K562 (cell line): Measurements from ENCODE around the gene NOVA1. TPM values are rescaled to one million over a fixed set of nuclear protein-coding genes. Genes with fewer than 3 reads are reported as not detected.

ENCODE experiments used
- ATAC-seq: fragments of 200-7000 bp; cut with Tn5 transposase; 3 replicates; pipeline ENCODE4 v1.9.1; 2020; ENCODE audit warnings: moderate library complexity
- BruUV-seq: library from RNA; stranded (reverse); fragments of 400-500 nt; replicated peaks from 2 replicates; lab custom pipeline; 2021; lab: Mats Ljungman, UMichigan
- CTCF ChIA-PET: fragments of 300-600 bp; formaldehyde crosslinking; extraction: SDS; loops from one replicate; lab custom pipeline; 2021; ENCODE audit warnings: low intra/inter-chr PET ratio; lab: Yijun Ruan, JAX
- POLR2A ChIA-PET: fragments of 300-600, 350-650 bp; sonication (Branson Sonifier 250); formaldehyde crosslinking; extraction: SDS; loops from one replicate; lab custom pipeline; 2021; ENCODE audit warnings: antibody characterized with exemption, inconsistent platforms; lab: Yijun Ruan, JAX
- DNase-seq, 4 experiments: peaks; one replicate each; pipeline versions ENCODE4 v3.0.0 to v3.0.0-alpha.2; 2011 to 2018; ENCODE audit warnings: low spot score in 3 of 4, mixed read lengths in 3 of 4; ENCODE audit errors: extremely low read depth in 1 of 4
- FAIRE-seq: peaks from 2 replicates; lab custom pipeline; 2011; peaks lifted over from hg19 to GRCh38; lab: Jason Lieb, UNC
- H2AFZ ChIP-seq: 2 replicates; pipeline ENCODE4 v1.6.0; 2011; ENCODE audit warnings: low read depth, low read length, control low read depth, inconsistent platforms
- H3K27ac ChIP-seq: fragments of 200-600 bp; 3 replicates; pipeline ENCODE4 v1.8.0; 2011; ENCODE audit warnings: low read depth, mild to moderate bottlenecking, control low read depth, inconsistent platforms, low read length, moderate library complexity, mixed read lengths; ENCODE audit errors: extremely low read depth
- H3K27me3 ChIP-seq, 2 experiments: fragments of 300-600 bp in 1 of 2; 2 replicates in 1 of 2; 3 replicates in 1 of 2; pipeline versions ENCODE4 v1.6.0 to v1.8.0; 2011; ENCODE audit warnings: inconsistent platforms in 2 of 2, low read length in 2 of 2, mild to moderate bottlenecking in 1 of 2, mixed read lengths in 1 of 2, moderate library complexity in 1 of 2; ENCODE audit not compliant: control insufficient read depth in 2 of 2, insufficient read depth in 2 of 2
- H3K36me3 ChIP-seq: fragments of 300-600 bp; 3 replicates; pipeline ENCODE4 v1.8.0; 2011; ENCODE audit warnings: mild to moderate bottlenecking, low read length, inconsistent platforms; ENCODE audit not compliant: control insufficient read depth, insufficient read depth
- H3K4me1 ChIP-seq, 2 experiments: fragments of 200-600 bp in 1 of 2; replicated peaks in 1 of 2; 2 replicates in 1 of 2; 3 replicates in 1 of 2; pipeline versions ENCODE4 v1.5.1 to v1.8.0; 2011; ENCODE audit warnings: inconsistent platforms in 2 of 2, low read length in 2 of 2, mild to moderate bottlenecking in 1 of 2, mixed read lengths in 1 of 2, moderate library complexity in 1 of 2; ENCODE audit not compliant: control insufficient read depth in 2 of 2, insufficient read depth in 2 of 2
- H3K4me2 ChIP-seq: 2 replicates; pipeline ENCODE4 v1.6.1; 2011; ENCODE audit warnings: low read length, control low read depth, inconsistent platforms, mixed read lengths; ENCODE audit not compliant: insufficient read depth
- H3K4me3 ChIP-seq: fragments of 200-600 bp; sonication (generic), shearing (Covaris generic); 2 replicates; pipeline ENCODE4 v1.5.1; 2016; ENCODE audit warnings: control low read depth, inconsistent platforms
- H3K79me2 ChIP-seq: fragments of 200-600 bp; 3 replicates; pipeline ENCODE4 v1.8.0; 2011; ENCODE audit warnings: low read length, inconsistent platforms; ENCODE audit not compliant: control insufficient read depth, insufficient read depth
- H3K9ac ChIP-seq, 2 experiments: 2 replicates each; pipeline versions ENCODE4 v1.6.0 to v1.6.1; 2011; ENCODE audit warnings: low read depth in 2 of 2, low read length in 2 of 2, control low read depth in 1 of 2, inconsistent platforms in 1 of 2, mild to moderate bottlenecking in 1 of 2, mixed read lengths in 1 of 2; ENCODE audit not compliant: insufficient read depth in 1 of 2
- H3K9me1 ChIP-seq: one replicate; pipeline ENCODE4 v1.6.0; 2011; ENCODE audit warnings: inconsistent platforms, mild to moderate bottlenecking, low read length, moderate library complexity; ENCODE audit not compliant: control insufficient read depth, insufficient read depth
- H3K9me3 ChIP-seq: replicated peaks from 2 replicates; pipeline ENCODE4 v1.5.1; 2011; ENCODE audit warnings: low read depth, low read length, inconsistent platforms; ENCODE audit not compliant: control insufficient read depth, insufficient read depth
- H4K20me1 ChIP-seq: replicated peaks from 2 replicates; pipeline ENCODE4 v1.6.1; 2011; ENCODE audit warnings: low read length, inconsistent platforms, mixed read lengths; ENCODE audit not compliant: control insufficient read depth, insufficient read depth
- PREB ChIP-seq: sonication (generic); formaldehyde crosslinking; IDR thresholded peaks from 2 replicates; pipeline ENCODE4 v1.8.1; 2023; ENCODE audit warnings: mild to moderate bottlenecking, missing genetic modification reagents
- STAT6 ChIP-seq: sonication (generic); formaldehyde crosslinking; IDR thresholded peaks from 2 replicates; pipeline ENCODE4 v1.8.1; 2023; ENCODE audit warnings: mild to moderate bottlenecking, missing genetic modification reagents
- WGBS: fragments of 100-300 bp; shearing (Covaris generic); methylation state at CpG from one replicate; pipeline ENCODE4 v1.1.6; 2016; ENCODE audit warnings: low coverage, mixed read lengths; ENCODE audit not compliant: insufficient coverage; ENCODE audit errors: missing lambda C conversion rate; 5-methylcytosine and 5-hydroxymethylcytosine counted together
- in situ Hi-C: fragments of 300-500 bp; cut with MboI; formaldehyde crosslinking; loops from 4 replicates; pipeline ENCODE4 v1.15.0; 2018; ENCODE audit warnings: inconsistent platforms, mixed read lengths
- intact Hi-C: fragments of 100-400 bp; cut with micrococcal nuclease; formaldehyde crosslinking; loops from 2 replicates; pipeline ENCODE4 v1.14.2; 2022
- polyA plus RNA-seq, 8 experiments: library from polyadenylated mRNA; depleted of rRNA in 4 of 8; stranded (reverse) in 5 of 8; unstranded in 3 of 8; fragments of >200 nt; fragmentation: Nextera tagmentation in 2 of 8; fragmentation: Illumina TruSeq in 1 of 8; extraction: Ambion mirVana in 2 of 8; extraction: Trizol in 1 of 8; gene quantifications; 2 replicates each; pipeline versions ENCODE4 v1.2.1 to v1.2.3, GENCODE V29; 2011 to 2014; ENCODE audit warnings: inconsistent platforms in 1 of 8, missing spikeins in 1 of 8
- total RNA-seq, 7 experiments: library from RNA; depleted of rRNA in 6 of 7; stranded (reverse); fragments of >200 nt in 6 of 7; fragmentation: Illumina TruSeq in 2 of 7; extraction: Trizol in 2 of 7; gene quantifications; 2 replicates each; pipeline versions ENCODE4 v1.2.1 to v1.2.3, GENCODE V29; 2011 to 2021; ENCODE audit warnings: low replicate concordance in 1 of 7

The NOVA1 gene
- total and polyA plus RNA-seq, 9 of the 15 experiments (the other 6 are each of a cell fraction or from before 2014, with no cell fraction given), result 0.01 TPM; not detected in 8

DNA sequence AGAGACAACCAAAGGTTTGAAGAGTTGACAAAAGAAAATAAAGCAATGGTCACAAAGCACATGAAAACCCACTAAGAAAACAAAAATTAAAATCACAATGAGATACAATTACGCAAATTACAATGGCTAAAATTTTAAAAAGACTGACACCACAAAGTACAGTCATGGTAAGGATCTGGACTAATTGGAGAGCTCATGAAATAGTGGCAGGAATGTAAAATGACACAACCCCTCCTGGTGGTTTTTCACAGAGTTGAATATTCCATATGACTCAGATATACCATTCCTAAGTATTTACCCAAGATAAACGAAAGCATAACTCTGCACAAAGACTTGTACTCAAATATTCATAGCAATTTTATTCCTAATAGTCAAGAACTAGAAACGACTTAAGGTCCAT is 65.9 kb downstream of the NOVA1 start:
- Histone ChIP-seq H3K27me3 (no peaks in the 10 kb centered on the region), H4K20me1 (no peaks in the 10 kb centered on the region), H3K27ac (no peak overlapping the region), H3K36me3 (no peaks in the 10 kb centered on the region), H2AFZ (no peak overlapping the region), H3K79me2 (no peaks in the 10 kb centered on the region), H3K9ac (no peak overlapping the region), H3K9me3 (no peaks in the 10 kb centered on the region), H3K4me2 (no peak overlapping the region), H3K4me3 (no peak overlapping the region), H3K4me1 (no peaks in the 10 kb centered on the region), H3K9me1 (no peaks in the 10 kb centered on the region)
- in situ Hi-C loops (no loop called here), intact Hi-C loops (no loop called here)
- ATAC-seq (no peak), DNase-seq (no peak), FAIRE-seq (no peak)
- WGBS, result 0% methylated on average over 3 of the region's 3 CpGs
- TF ChIP-seq STAT6 (CRISPR knock-in tag), result no peak
- TF ChIP-seq PREB (CRISPR knock-in tag), result no peak
- ChIA-PET CTCF (no interaction called here), POLR2A (no interaction called here)
- no TSS peak for BruUV-seq
